Right lobe of liver (tissue), 4 donors: ENCODE measurements around the gene C3orf22.

Source experiments
- POLR2A ChIP-seq: fragments of 450-650 bp; IDR thresholded peaks from one replicate; pipeline ENCODE4 v1.6.1; 2017; ENCODE audit warnings: antibody characterized with exemption, mild to moderate bottlenecking
- TF ChIP-seq, protein P1 (sequence below), 4 donors: fragments of 200-600 bp in 3 of 4; fragments of 450-650 bp in 1 of 4; IDR thresholded peaks; one replicate each; pipeline versions ENCODE4 v1.5.1 to v1.8.0; 2016 to 2022; ENCODE audit warnings: antibody characterized with exemption in 4 of 4, mild to moderate bottlenecking in 2 of 4
- donor health status: DM: no; HTN: no; CAD: no.
- donor health status: DM: no; HTN: no; CAD: no.
- donor health status: DM: no; HTN: yes; CAD: no.

DNA sequence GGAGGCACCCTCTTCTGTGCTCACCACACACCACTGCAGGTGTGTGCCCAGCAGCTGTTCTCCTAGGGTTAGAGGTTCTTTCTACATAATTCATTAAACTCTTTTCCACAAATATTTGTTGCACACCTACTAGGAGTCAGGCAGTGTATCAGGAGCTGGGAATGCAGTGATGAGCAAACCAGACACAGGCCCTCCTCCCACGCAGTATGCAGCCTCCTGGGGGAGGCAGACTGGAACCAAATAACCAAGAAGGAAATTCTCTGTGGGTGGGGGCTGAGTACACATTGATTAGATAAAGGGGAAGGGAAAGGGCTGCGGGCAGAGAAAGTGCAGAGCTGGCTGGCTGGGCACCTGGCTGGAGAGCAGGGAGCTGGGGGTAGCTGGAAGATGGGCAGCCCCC lies 18.5 kb upstream of the C3orf22 start:
- TF ChIP-seq POLR2A = no peak
- TF ChIP-seq, protein P1, sequence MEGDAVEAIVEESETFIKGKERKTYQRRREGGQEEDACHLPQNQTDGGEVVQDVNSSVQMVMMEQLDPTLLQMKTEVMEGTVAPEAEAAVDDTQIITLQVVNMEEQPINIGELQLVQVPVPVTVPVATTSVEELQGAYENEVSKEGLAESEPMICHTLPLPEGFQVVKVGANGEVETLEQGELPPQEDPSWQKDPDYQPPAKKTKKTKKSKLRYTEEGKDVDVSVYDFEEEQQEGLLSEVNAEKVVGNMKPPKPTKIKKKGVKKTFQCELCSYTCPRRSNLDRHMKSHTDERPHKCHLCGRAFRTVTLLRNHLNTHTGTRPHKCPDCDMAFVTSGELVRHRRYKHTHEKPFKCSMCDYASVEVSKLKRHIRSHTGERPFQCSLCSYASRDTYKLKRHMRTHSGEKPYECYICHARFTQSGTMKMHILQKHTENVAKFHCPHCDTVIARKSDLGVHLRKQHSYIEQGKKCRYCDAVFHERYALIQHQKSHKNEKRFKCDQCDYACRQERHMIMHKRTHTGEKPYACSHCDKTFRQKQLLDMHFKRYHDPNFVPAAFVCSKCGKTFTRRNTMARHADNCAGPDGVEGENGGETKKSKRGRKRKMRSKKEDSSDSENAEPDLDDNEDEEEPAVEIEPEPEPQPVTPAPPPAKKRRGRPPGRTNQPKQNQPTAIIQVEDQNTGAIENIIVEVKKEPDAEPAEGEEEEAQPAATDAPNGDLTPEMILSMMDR (IDR thresholded peaks at IDR 0.05) = no peak
